PC-3 (cell line): ENCODE data around the gene IGSF23. TPM values are rescaled to one million over a fixed set of nuclear protein-coding genes. Genes with fewer than 3 reads are reported as not detected.

Source experiments
- ATAC-seq: fragments of 200-7000 bp; cut with Tn5 transposase; 2 replicates; pipeline ENCODE4 v1.9.1; 2020; ENCODE audit warnings: mild to moderate bottlenecking, moderate library complexity
- BruUV-seq: library from RNA; stranded (reverse); fragments of 400-500 nt; replicated peaks from 2 replicates; lab custom pipeline; 2021; lab: Mats Ljungman, UMichigan
- CTCF ChIA-PET: fragments of 300-600 bp; sonication (Branson Sonifier 250); formaldehyde crosslinking; loops from one replicate; lab custom pipeline; 2022; ENCODE audit warnings: antibody characterized with exemption; lab: Charles Lee
- POLR2A ChIA-PET: fragments of 300-600 bp; sonication (Branson Sonifier 250); formaldehyde crosslinking; loops from one replicate; lab custom pipeline; 2022; ENCODE audit warnings: antibody characterized with exemption; ENCODE audit not compliant: unreplicated experiment; lab: Charles Lee
- DNase-seq: peaks from one replicate; pipeline ENCODE4 v3.0.0-alpha.2; 2015
- H2AFZ ChIP-seq: fragments of 300-600 bp; sonication (generic); 2 replicates; pipeline ENCODE4 v1.6.0; 2016; ENCODE audit warnings: antibody characterized with exemption, low read length
- H3F3A ChIP-seq: fragments of 300-600 bp; sonication (generic); one replicate; pipeline ENCODE4 v1.6.0; 2017; ENCODE audit warnings: antibody characterized with exemption, low read length, control low read depth, mild to moderate bottlenecking; ENCODE audit not compliant: unreplicated experiment
- H3K27ac ChIP-seq: fragments of 300-600 bp; sonication (generic); 2 replicates; pipeline ENCODE4 v1.5.1; 2016; ENCODE audit warnings: mild to moderate bottlenecking, low read length
- H3K27me3 ChIP-seq: fragments of 300-600 bp; sonication (generic); 2 replicates; pipeline ENCODE4 v1.6.1; 2016; ENCODE audit warnings: low read length, mixed read lengths
- H3K36me3 ChIP-seq: fragments of 300-600 bp; sonication (generic); 2 replicates; pipeline ENCODE4 v1.6.1; 2016; ENCODE audit warnings: low read depth, mixed run types, low read length, mixed read lengths
- H3K4me1 ChIP-seq: fragments of 300-600 bp; sonication (generic); 2 replicates; pipeline ENCODE4 v1.5.1; 2016; ENCODE audit warnings: low read length; ENCODE audit not compliant: insufficient read depth
- H3K4me2 ChIP-seq: fragments of 300-600 bp; sonication (generic); 2 replicates; pipeline ENCODE4 v1.6.0; 2016; ENCODE audit warnings: low read length
- H3K4me3 ChIP-seq: fragments of 300-600 bp; sonication (generic); 2 replicates; pipeline ENCODE4 v1.5.1; 2016; ENCODE audit warnings: mild to moderate bottlenecking, low read length, mixed read lengths
- H3K79me2 ChIP-seq: fragments of 300-600 bp; sonication (generic); 2 replicates; pipeline ENCODE4 v1.6.1; 2017; ENCODE audit warnings: low read length, mixed read lengths
- H3K9ac ChIP-seq: fragments of 300-600 bp; sonication (generic); 2 replicates; pipeline ENCODE4 v1.6.0; 2016; ENCODE audit warnings: mild to moderate bottlenecking, low read length
- H3K9me2 ChIP-seq: fragments of 300-600 bp; sonication (generic); replicated peaks from 2 replicates; pipeline ENCODE4 v1.6.1; 2016; ENCODE audit warnings: mixed run types, low read length, mixed read lengths
- H3K9me3 ChIP-seq: fragments of 300-600 bp; sonication (generic); 2 replicates; pipeline ENCODE4 v1.6.1; 2016; ENCODE audit warnings: low read length, mixed read lengths
- H4K20me1 ChIP-seq: fragments of 300-600 bp; sonication (generic); 2 replicates; pipeline ENCODE4 v1.6.1; 2016; ENCODE audit warnings: low read length, mixed read lengths
- CTCF ChIP-seq: fragments of 300-600 bp; sonication (generic); conservative IDR thresholded peaks from 2 replicates; pipeline ENCODE4 v1.5.1; 2017; ENCODE audit warnings: antibody characterized with exemption, low read depth, mild to moderate bottlenecking, low read length
- EZH2 ChIP-seq: fragments of 300-600 bp; sonication (generic); IDR thresholded peaks from one replicate; pipeline ENCODE4 v1.6.1; 2017; ENCODE audit warnings: antibody characterized with exemption, mild to moderate bottlenecking, low read length; ENCODE audit not compliant: unreplicated experiment
- EZH2phosphoT487 ChIP-seq: fragments of 300-600 bp; sonication (generic); IDR thresholded peaks from 2 replicates; pipeline ENCODE4 v1.6.1; 2018; ENCODE audit warnings: mild to moderate bottlenecking, antibody characterized with exemption, low read length, borderline replicate concordance
- intact Hi-C: fragments of 100-400 bp; cut with micrococcal nuclease; formaldehyde crosslinking; loops from 2 replicates; pipeline ENCODE4 v1.9.0; 2023
- total RNA-seq: library from RNA; depleted of rRNA; stranded (reverse); fragments of >200 nt; gene quantifications from 2 replicates; pipeline ENCODE4 v1.2.3, GENCODE V29; 2014

Gene IGSF23
- total RNA-seq, 1 experiment from 2014 or later: not detected

GRCh38 chr19:44598880-44599279 is 14.5 kb upstream of the IGSF23 start:
- no peak for TF ChIP-seq EZH2phosphoT487
- no peak for TF ChIP-seq EZH2
- no peak for TF ChIP-seq CTCF
- Histone ChIP-seq H3K9me3 (no peaks in the 10 kb centered on the region), H3K36me3 (no peaks in the 10 kb centered on the region), H3K27ac (no peak overlapping the region), H3K4me3 (no peak overlapping the region), H2AFZ (no peak overlapping the region), H4K20me1 (no peaks in the 10 kb centered on the region), H3K4me2 (no peak overlapping the region), H3K79me2 (no peaks in the 10 kb centered on the region), H3K4me1 (peaks cover 21% of the 10 kb centered on the region), H3F3A (no peaks in the 10 kb centered on the region), H3K27me3 (no peaks in the 10 kb centered on the region), H3K9me2 (no peaks in the 10 kb centered on the region), H3K9ac (no peak overlapping the region)
- POLR2A ChIA-PET: no interaction called here
- DNase-seq (no peak), ATAC-seq (no peak)
- intact Hi-C loops: no loop called here
- CTCF ChIA-PET: no interaction called here
- BruUV-seq: no TSS peak

GRCh38 chr19:44600466-44600865 is 12.9 kb upstream of the IGSF23 start:
- TF ChIP-seq EZH2 (no peak), CTCF (no peak), EZH2phosphoT487 (no peak)
- no peak overlapping the region for H3K4me2 ChIP-seq
- intact Hi-C loops: no loop called here
- peaks cover 23% of the 10 kb centered on the region for H3K4me1 ChIP-seq
- H3K9me2 ChIP-seq: no peaks in the 10 kb centered on the region
- H3F3A ChIP-seq: no peaks in the 10 kb centered on the region
- no peak overlapping the region for H3K27ac ChIP-seq
- no TSS peak for BruUV-seq
- no peaks in the 10 kb centered on the region for H3K9me3 ChIP-seq
- ATAC-seq (no peak), DNase-seq (no peak)
- no peak overlapping the region for H2AFZ ChIP-seq
- H3K9ac ChIP-seq: no peak overlapping the region
- CTCF ChIA-PET: no interaction called here
- POLR2A ChIA-PET: no interaction called here
- H3K4me3 ChIP-seq: no peak overlapping the region
- no peaks in the 10 kb centered on the region for H3K36me3 ChIP-seq
- no peaks in the 10 kb centered on the region for H3K27me3 ChIP-seq
- H4K20me1 ChIP-seq: no peaks in the 10 kb centered on the region
- no peaks in the 10 kb centered on the region for H3K79me2 ChIP-seq

- intact Hi-C loops: no loop called here
- no peak overlapping the region for H2AFZ ChIP-seq
- TF ChIP-seq EZH2phosphoT487 (no peak), EZH2 (no peak), CTCF (no peak)
- no peaks in the 10 kb centered on the region for H3K36me3 ChIP-seq
- H3K9me2 ChIP-seq: no peaks in the 10 kb centered on the region
- no peaks in the 10 kb centered on the region for H4K20me1 ChIP-seq
- no TSS peak for BruUV-seq
- ATAC-seq (no peak), DNase-seq (no peak)
- H3K9me3 ChIP-seq: no peaks in the 10 kb centered on the region
- H3K27me3 ChIP-seq: no peaks in the 10 kb centered on the region
- H3F3A ChIP-seq: no peaks in the 10 kb centered on the region
- no peak overlapping the region for H3K4me3 ChIP-seq
- no peak overlapping the region for H3K4me2 ChIP-seq
- ChIA-PET POLR2A (no interaction called here), CTCF (no interaction called here)
- H3K4me1 ChIP-seq: peaks cover 19% of the 10 kb centered on the region
- no peak overlapping the region for H3K9ac ChIP-seq
- no peak overlapping the region for H3K27ac ChIP-seq
- no peaks in the 10 kb centered on the region for H3K79me2 ChIP-seq
Measured at GRCh38 chr19:44602081-44602480, 11.3 kb upstream of the IGSF23 start.
